AG04449 (cell line): ENCODE data around the gene OTUD1.

Source experiments
- CTCF ChIA-PET: fragments of 350-600 bp; formaldehyde crosslinking; extraction: SDS; loops from one replicate; lab custom pipeline; 2021; ENCODE audit warnings: antibody characterized with exemption; lab: Yijun Ruan, JAX
- POLR2A ChIA-PET: fragments of 400-600, 350-600 bp; formaldehyde crosslinking; extraction: SDS; loops from one replicate; lab custom pipeline; 2020; ENCODE audit warnings: antibody characterized with exemption, inconsistent platforms; lab: Yijun Ruan, JAX
- DNase-seq: peaks from one replicate; pipeline ENCODE4 v3.0.0-alpha.2; 2010; ENCODE audit warnings: low read depth, low spot score
- H3K4me3 ChIP-seq: 2 replicates; pipeline ENCODE4 v1.5.1; 2011; ENCODE audit warnings: low read depth, mild to moderate bottlenecking, control low read depth, low read length
- CTCF ChIP-seq: IDR thresholded peaks from one replicate; pipeline ENCODE4 v1.5.1; 2011; ENCODE audit warnings: mild to moderate bottlenecking, moderate library complexity, low read length, control low read depth, inconsistent platforms; ENCODE audit not compliant: insufficient read depth; ENCODE audit errors: missing control alignments

OTUD1 gene

GRCh38 chr10:23399701-23400144 is 39.2 kb upstream of the OTUD1 start:
- peak; percentile 97 for DNase-seq
- no peak for TF ChIP-seq CTCF
- no peak overlapping the region for H3K4me3 ChIP-seq
- POLR2A ChIA-PET: interaction anchor here (1.3 kb wide), 1 partner anchor 39 kb away, joined by 3 read pairs; the partner anchor contains the start of gene OTUD1
- CTCF ChIA-PET: no interaction called here

DNA sequence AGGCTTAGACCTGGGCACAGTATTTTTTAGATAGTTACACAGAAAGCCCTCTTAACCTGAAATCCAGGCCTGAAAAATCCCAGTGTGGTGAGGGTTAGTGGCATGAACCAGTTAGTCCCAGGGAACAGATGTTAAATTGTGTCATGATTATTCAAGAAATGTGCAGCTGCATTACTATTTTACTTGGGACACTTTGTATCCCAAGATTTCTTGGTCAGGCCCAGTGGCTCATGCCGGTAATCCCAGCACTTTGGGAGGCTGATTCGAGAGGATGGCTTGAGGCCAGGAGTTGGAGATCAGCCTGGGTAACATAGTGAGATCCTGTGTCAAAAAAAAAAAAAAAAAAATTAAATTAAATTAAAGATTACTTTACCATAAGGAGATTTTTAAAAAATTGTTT is 36.0 kb upstream of the OTUD1 start:
- ChIA-PET CTCF (interaction anchor here (1.3 kb wide), 1 partner anchor 11 kb away, joined by 4 read pairs; no protein-coding TSS in a partner anchor), POLR2A (no interaction called here)
- DNase-seq: no peak
- TF ChIP-seq CTCF: no peak
- no peak overlapping the region for H3K4me3 ChIP-seq

GRCh38 chr10:23403278-23403677 is 35.6 kb upstream of the OTUD1 start:
- CTCF ChIA-PET: interaction anchor here (1.2 to 1.3 kb wide), 2 partner anchors 10 to 12 kb away, joined by 3 to 4 read pairs; no protein-coding TSS in a partner anchor
- H3K4me3 ChIP-seq: no peak overlapping the region
- TF ChIP-seq CTCF: no peak
- DNase-seq: no peak
- POLR2A ChIA-PET: no interaction called here

GRCh38 chr10:23403719-23404118 is 35.2 kb upstream of the OTUD1 start:
- H3K4me3 ChIP-seq: no peak overlapping the region
- DNase-seq: no peak
- ChIA-PET POLR2A (no interaction called here), CTCF (interaction anchor here (1.2 to 1.3 kb wide), 2 partner anchors 11 to 12 kb away, joined by 3 to 4 read pairs; no protein-coding TSS in a partner anchor)
- TF ChIP-seq CTCF: no peak

- POLR2A ChIA-PET: no interaction called here
Measured at GRCh38 chr10:23404461-23404980, 34.4 kb upstream of the OTUD1 start.

More at GRCh38 chr10:23404461-23404980, 34.4 kb upstream of the OTUD1 start:
- no peak for TF ChIP-seq CTCF
- no peak overlapping the region for H3K4me3 ChIP-seq
- DNase-seq: peak; percentile 14
- CTCF ChIA-PET: interaction anchor here (1.2 kb wide), 1 partner anchor 11 kb away, joined by 3 read pairs; no protein-coding TSS in a partner anchor
